Upper lobe of right lung (tissue), 1 donor: ENCODE results near the gene STMP1. TPM values are rescaled to one million over a fixed set of nuclear protein-coding genes. Genes with fewer than 3 reads are reported as not detected.

ENCODE experiments used
- ATAC-seq: fragments of 200-7000 bp; cut with Tn5 transposase; one replicate; pipeline ENCODE4 v1.9.1; 2020; ENCODE audit warnings: mild to moderate bottlenecking, moderate library complexity
- DNase-seq: peaks from one replicate; pipeline ENCODE4 v3.0.0-alpha.2; 2020
- H3K27ac ChIP-seq: fragments of 200-600 bp; one replicate; pipeline ENCODE4 v1.8.0; 2022
- H3K27me3 ChIP-seq: fragments of 200-600 bp; one replicate; pipeline ENCODE4 v1.8.0; 2022; ENCODE audit warnings: mild to moderate bottlenecking
- H3K36me3 ChIP-seq: fragments of 200-600 bp; one replicate; pipeline ENCODE4 v1.8.0; 2022
- H3K4me1 ChIP-seq: fragments of 200-600 bp; one replicate; pipeline ENCODE4 v1.8.0; 2022
- H3K4me3 ChIP-seq: fragments of 200-600 bp; one replicate; pipeline ENCODE4 v1.8.0; 2022; ENCODE audit warnings: mild to moderate bottlenecking
- H3K9me3 ChIP-seq: fragments of 200-600 bp; one replicate; pipeline ENCODE4 v1.8.0; 2022
- CTCF ChIP-seq: fragments of 200-600 bp; IDR thresholded peaks from one replicate; pipeline ENCODE4 v1.8.0; 2022; ENCODE audit warnings: antibody characterized with exemption
- intact Hi-C: fragments of 100-400 bp; cut with DNase I; formaldehyde crosslinking; loops from one replicate; pipeline ENCODE4 v1.11.0; 2022
- total RNA-seq: library from RNA; stranded (reverse); fragmentation: NEBNext Ultra II Directional; extraction: Animal tissue kit (Norgen Biotek cat#: 25700); gene quantifications from one replicate; pipeline ENCODE4 v1.2.1, GENCODE V29; 2021
- donor health status: DM: no; HTN: yes; CAD: no; lungs with severe emphysema.

The STMP1 gene
- total RNA-seq, 1 donor from 2014 or later, result 23.4 TPM

GRCh38 chr7:135659159-135659846 lies 3.0 kb upstream of the STMP1 start:
- Histone ChIP-seq H3K27me3 (no peaks in the 10 kb centered on the region), H3K4me3 (no peak overlapping the region), H3K4me1 (peaks cover 15% of the 10 kb centered on the region), H3K9me3 (no peaks in the 10 kb centered on the region), H3K36me3 (no peaks in the 10 kb centered on the region), H3K27ac (peak overlapping the region; percentile 36)
- no peak for ATAC-seq
- DNase-seq, result no peak
- no peak for TF ChIP-seq CTCF
- intact Hi-C loops, result no loop called here

GRCh38 chr7:135661311-135662122 lies 797 bp upstream of the STMP1 start:
- no peak for DNase-seq
- Histone ChIP-seq H3K4me1 (peaks cover 15% of the 10 kb centered on the region), H3K27ac (peak overlapping the region; percentile 96), H3K4me3 (peak overlapping the region; percentile 100), H3K27me3 (no peaks in the 10 kb centered on the region), H3K36me3 (no peaks in the 10 kb centered on the region), H3K9me3 (no peaks in the 10 kb centered on the region)
- intact Hi-C loops, result no loop called here
- TF ChIP-seq CTCF, result no peak
- peak; percentile 60 for ATAC-seq

- DNase-seq (no peak), ATAC-seq (no peak)
- intact Hi-C loops, result no loop called here
- H3K27me3 ChIP-seq, result no peaks in the 10 kb centered on the region
- no peaks in the 10 kb centered on the region for H3K36me3 ChIP-seq
- peak; percentile 79 for TF ChIP-seq CTCF
- peaks cover 15% of the 10 kb centered on the region for H3K4me1 ChIP-seq
- H3K9me3 ChIP-seq, result no peaks in the 10 kb centered on the region
- peak overlapping the region; percentile 96 for H3K27ac ChIP-seq
- H3K4me3 ChIP-seq, result peak overlapping the region; percentile 100
Observed at GRCh38 chr7:135662123-135662372, 266 bp upstream of the STMP1 start.

GRCh38 chr7:135664046-135664589 lies 1.8 kb downstream of the STMP1 start:
- Histone ChIP-seq H3K4me1 (peaks cover 15% of the 10 kb centered on the region), H3K27me3 (no peaks in the 10 kb centered on the region), H3K27ac (no peak overlapping the region), H3K9me3 (no peaks in the 10 kb centered on the region), H3K4me3 (peak overlapping the region; percentile 100), H3K36me3 (no peaks in the 10 kb centered on the region)
- intact Hi-C loops, result no loop called here
- no peak for ATAC-seq
- no peak for DNase-seq
- TF ChIP-seq CTCF, result no peak

- intact Hi-C loops, result no loop called here
Observed at GRCh38 chr7:135665042-135665441, 2.7 kb downstream of the STMP1 start.

More at GRCh38 chr7:135665042-135665441, 2.7 kb downstream of the STMP1 start:
- no peaks in the 10 kb centered on the region for H3K9me3 ChIP-seq
- no peak for DNase-seq
- peaks cover 20% of the 10 kb centered on the region for H3K4me1 ChIP-seq
- TF ChIP-seq CTCF, result no peak
- no peaks in the 10 kb centered on the region for H3K27me3 ChIP-seq
- no peaks in the 10 kb centered on the region for H3K36me3 ChIP-seq
- ATAC-seq, result no peak
- no peak overlapping the region for H3K27ac ChIP-seq
- H3K4me3 ChIP-seq, result no peak overlapping the region
